K562 (cell line): Measurements from ENCODE around the gene CISD2. TPM values are rescaled to one million over a fixed set of nuclear protein-coding genes. Genes with fewer than 3 reads are reported as not detected.

Experiments
- ATF2 ChIP-seq: sonication (generic); formaldehyde crosslinking; IDR thresholded peaks from 2 replicates; pipeline ENCODE4 v1.8.1; 2022; ENCODE audit warnings: missing genetic modification reagents
- BACH1 ChIP-seq: fragments of 200-800 bp; sonication (Bioruptor generic); IDR thresholded peaks from 2 replicates; pipeline ENCODE4 v1.6.1; 2016; ENCODE audit warnings: missing genetic modification characterization, missing compliant biosample characterization
- C11orf30 ChIP-seq: fragments of 450-650 bp; IDR thresholded peaks from 2 replicates; pipeline ENCODE4 v1.6.1; 2016; ENCODE audit warnings: low read depth, mild to moderate bottlenecking
- FOXK2 ChIP-seq, 2 experiments: fragments of 450-650 bp; IDR thresholded peaks in 1 of 2; conservative IDR thresholded peaks in 1 of 2; 2 replicates each; pipeline ENCODE4 v1.6.1; 2016; ENCODE audit warnings: low read depth in 2 of 2, mild to moderate bottlenecking in 1 of 2
- IRF1 ChIP-seq: sonication (generic); formaldehyde crosslinking; IDR thresholded peaks from 2 replicates; pipeline ENCODE4 v1.8.0; 2022; ENCODE audit warnings: missing genetic modification reagents, mild to moderate bottlenecking, borderline replicate concordance
- JUND ChIP-seq, 2 experiments: IDR thresholded peaks; 2 replicates in 1 of 2; 3 replicates in 1 of 2; pipeline ENCODE4 v1.6.1; 2011; ENCODE audit warnings: borderline replicate concordance in 2 of 2, low read depth in 2 of 2, low read length in 2 of 2, improper control_type of control experiment in 1 of 2, missing biosample characterization in 1 of 2, missing genetic modification characterization in 1 of 2, missing genetic modification reagents in 1 of 2
- NR2C2 ChIP-seq, 2 experiments: fragments of 200-800 bp in 1 of 2; sonication (Bioruptor generic) in 1 of 2; sonication (generic) in 1 of 2; formaldehyde crosslinking in 1 of 2; IDR thresholded peaks; 2 replicates each; pipeline versions ENCODE4 v1.6.1 to v1.8.0; 2016 to 2022; ENCODE audit warnings: mild to moderate bottlenecking in 1 of 2, missing compliant biosample characterization in 1 of 2, missing genetic modification characterization in 1 of 2, missing genetic modification reagents in 1 of 2
- NR3C1 ChIP-seq: sonication (generic); formaldehyde crosslinking; IDR thresholded peaks from 2 replicates; pipeline ENCODE4 v1.8.1; 2022; ENCODE audit warnings: missing genetic modification reagents
- SMAD2 ChIP-seq: fragments of 150-350 bp; IDR thresholded peaks from 2 replicates; pipeline ENCODE4 v1.6.1; 2014; ENCODE audit warnings: low read depth, mild to moderate bottlenecking, low read length
- SMARCA4 ChIP-seq: fragments of 450-650 bp; IDR thresholded peaks from 2 replicates; pipeline ENCODE4 v1.6.1; 2016
- TFAM ChIP-seq: fragments of 250-450 bp; sonication (Bioruptor Pico); conservative IDR thresholded peaks from 2 replicates; pipeline ENCODE4 v1.5.0; 2021; ENCODE audit warnings: mild to moderate bottlenecking, moderate library complexity
- ZBTB11 ChIP-seq, 3 experiments: fragments of 200-800 bp in 1 of 3; fragments of 250-450 bp in 1 of 3; fragments of 450-650 bp in 1 of 3; sonication (Bioruptor Pico) in 1 of 3; sonication (Bioruptor generic) in 1 of 3; formaldehyde crosslinking in 1 of 3; IDR thresholded peaks; 2 replicates each; pipeline versions ENCODE4 v1.6.1 to v1.8.0; 2016 to 2022; ENCODE audit warnings: mild to moderate bottlenecking in 2 of 3, missing genetic modification characterization in 2 of 3, missing compliant biosample characterization in 1 of 3, moderate library complexity in 1 of 3
- ZNF232 ChIP-seq: sonication (generic); formaldehyde crosslinking; IDR thresholded peaks from 2 replicates; pipeline ENCODE4 v1.8.0; 2022; ENCODE audit warnings: mild to moderate bottlenecking, missing genetic modification reagents
- ZNF24 ChIP-seq: fragments of 450-650 bp; IDR thresholded peaks from 2 replicates; pipeline ENCODE4 v1.6.1; 2016
- ZNF395 ChIP-seq: fragments of 200-800 bp; sonication (Bioruptor generic); IDR thresholded peaks from 2 replicates; pipeline ENCODE4 v1.6.1; 2017; ENCODE audit warnings: missing genetic modification characterization, missing compliant biosample characterization
- ZNF639 ChIP-seq, 2 experiments: fragments of 200-800 bp in 1 of 2; sonication (Bioruptor generic) in 1 of 2; sonication (generic) in 1 of 2; formaldehyde crosslinking in 1 of 2; IDR thresholded peaks in 1 of 2; conservative IDR thresholded peaks in 1 of 2; 2 replicates each; pipeline versions ENCODE4 v1.5.0 to v1.6.1; 2016 to 2020; ENCODE audit warnings: missing compliant biosample characterization in 1 of 2, missing genetic modification characterization in 1 of 2, missing genetic modification reagents in 1 of 2
- polyA plus RNA-seq, 8 experiments: library from polyadenylated mRNA; depleted of rRNA in 4 of 8; stranded (reverse) in 5 of 8; unstranded in 3 of 8; fragments of >200 nt; fragmentation: Nextera tagmentation in 2 of 8; fragmentation: Illumina TruSeq in 1 of 8; extraction: Ambion mirVana in 2 of 8; extraction: Trizol in 1 of 8; gene quantifications; 2 replicates each; pipeline versions ENCODE4 v1.2.1 to v1.2.3, GENCODE V29; 2011 to 2014; ENCODE audit warnings: inconsistent platforms in 1 of 8, missing spikeins in 1 of 8
- total RNA-seq, 7 experiments: library from RNA; depleted of rRNA in 6 of 7; stranded (reverse); fragments of >200 nt in 6 of 7; fragmentation: Illumina TruSeq in 2 of 7; extraction: Trizol in 2 of 7; gene quantifications; 2 replicates each; pipeline versions ENCODE4 v1.2.1 to v1.2.3, GENCODE V29; 2011 to 2021; ENCODE audit warnings: low replicate concordance in 1 of 7

CISD2 gene
- total and polyA plus RNA-seq, 9 of the 15 experiments (the other 6 are each of a cell fraction or from before 2014, with no cell fraction given), result 37.8 to 91.4 (median 59.8) TPM

GRCh38 chr4:102825261-102826091 lies 43.3 kb upstream of the CISD2 start (continued):
- TF ChIP-seq ATF2 (CRISPR knock-in tag) (no peak), SMAD2 (no peak), C11orf30 (peak; percentile 4; the same call in 1 of the 2 replicates), ZNF639 (CRISPR knock-in tag; conservative IDR thresholded peaks at IDR 0.05 in 1 of 2, IDR thresholded peaks at IDR 0.05 in 1 of 2) (no peak), SMARCA4 (peak; percentile 37; the same call in 1 of the 2 replicates), NR3C1 (CRISPR knock-in tag) (no peak), IRF1 (CRISPR knock-in tag) (no peak), NR2C2 (CRISPR knock-in tag; IDR thresholded peaks at IDR 0.05) (no peak), NR2C2 (tag; IDR thresholded peaks at IDR 0.05) (no peak), TFAM (no peak), ZBTB11 (CRISPR knock-in tag; IDR thresholded peaks at IDR 0.05) (peak in 1 of 3 experiments; percentile 95; a peak in 2 of 6 replicates), ZNF24 (no peak), ZNF232 (CRISPR knock-in tag) (no peak), ZNF395 (no peak), JUND (IDR thresholded peaks at IDR 0.05; ENCODE audit: borderline replicate concordance, low read depth, low read length) (peak; percentile 57; the same call in 1 of the 2 replicates), JUND (tag; IDR thresholded peaks at IDR 0.05; ENCODE audit: borderline replicate concordance, low read depth, low read length) (no peak), FOXK2 (conservative IDR thresholded peaks at IDR 0.05 in 1 of 2, IDR thresholded peaks at IDR 0.05 in 1 of 2; ENCODE audit: low read depth in 2 of 2) (peak; percentile 49 to 97; a peak in 3 of 4 replicates), BACH1 (tag) (no peak)
